Measurements from ENCODE around the gene MYO1D.

- TF ChIP-seq CTCF (conservative IDR thresholded peaks at IDR 0.05) (no peak), EZH2 (IDR thresholded peaks at IDR 0.05; ENCODE audit: low read depth) (no peak)
Measured at GRCh38 chr17:32471652-32472051, 405.3 kb downstream of the MYO1D start.
